Lower leg skin (tissue), 4 donors: ENCODE results near the gene C11orf54. TPM values are rescaled to one million over a fixed set of nuclear protein-coding genes. Genes with fewer than 3 reads are reported as not detected.

Source experiments
- DNase-seq, 2 donors: peaks; one replicate each; pipeline ENCODE4 v3.0.0-alpha.2; 2019; ENCODE audit warnings: low spot score in 2 of 2
- H3K4me3 ChIP-seq: fragments of 200-600 bp; sonication (generic); 2 replicates; pipeline ENCODE4 v1.5.1; 2017; ENCODE audit warnings: mild to moderate bottlenecking, low read depth; ENCODE audit not compliant: poor library complexity, severe bottlenecking
- POLR2A ChIP-seq, 2 donors: fragments of 450-650 bp; IDR thresholded peaks; one replicate each; pipeline ENCODE4 v1.6.1; 2016 to 2017; ENCODE audit warnings: antibody characterized with exemption in 2 of 2, mild to moderate bottlenecking in 1 of 2, moderate library complexity in 1 of 2
- WGBS, 2 donors: methylation state at CpG; one replicate each; pipeline ENCODE4 v1.1.5; 2018; 5-methylcytosine and 5-hydroxymethylcytosine counted together
- intact Hi-C: fragments of 100-400 bp; cut with DNase I; formaldehyde crosslinking; loops from one replicate; pipeline ENCODE4 v1.15.0; 2023; ENCODE audit warnings: low total_unique reads
- total RNA-seq, 4 donors: library from RNA; depleted of rRNA; stranded (reverse); fragments of >200 nt; gene quantifications; one replicate each; pipeline ENCODE4 v1.1.0, GENCODE V29; 2016
- TF ChIP-seq, protein P1 (sequence below), 3 donors: fragments of 450-650 bp; IDR thresholded peaks; one replicate each; pipeline ENCODE4 v1.5.1; 2016; ENCODE audit warnings: antibody characterized with exemption in 3 of 3, mild to moderate bottlenecking in 3 of 3, moderate library complexity in 2 of 3

Gene C11orf54
- total RNA-seq, 4 donors from 2014 or later = 25.3 to 35.7 (median 32.5) TPM

DNA sequence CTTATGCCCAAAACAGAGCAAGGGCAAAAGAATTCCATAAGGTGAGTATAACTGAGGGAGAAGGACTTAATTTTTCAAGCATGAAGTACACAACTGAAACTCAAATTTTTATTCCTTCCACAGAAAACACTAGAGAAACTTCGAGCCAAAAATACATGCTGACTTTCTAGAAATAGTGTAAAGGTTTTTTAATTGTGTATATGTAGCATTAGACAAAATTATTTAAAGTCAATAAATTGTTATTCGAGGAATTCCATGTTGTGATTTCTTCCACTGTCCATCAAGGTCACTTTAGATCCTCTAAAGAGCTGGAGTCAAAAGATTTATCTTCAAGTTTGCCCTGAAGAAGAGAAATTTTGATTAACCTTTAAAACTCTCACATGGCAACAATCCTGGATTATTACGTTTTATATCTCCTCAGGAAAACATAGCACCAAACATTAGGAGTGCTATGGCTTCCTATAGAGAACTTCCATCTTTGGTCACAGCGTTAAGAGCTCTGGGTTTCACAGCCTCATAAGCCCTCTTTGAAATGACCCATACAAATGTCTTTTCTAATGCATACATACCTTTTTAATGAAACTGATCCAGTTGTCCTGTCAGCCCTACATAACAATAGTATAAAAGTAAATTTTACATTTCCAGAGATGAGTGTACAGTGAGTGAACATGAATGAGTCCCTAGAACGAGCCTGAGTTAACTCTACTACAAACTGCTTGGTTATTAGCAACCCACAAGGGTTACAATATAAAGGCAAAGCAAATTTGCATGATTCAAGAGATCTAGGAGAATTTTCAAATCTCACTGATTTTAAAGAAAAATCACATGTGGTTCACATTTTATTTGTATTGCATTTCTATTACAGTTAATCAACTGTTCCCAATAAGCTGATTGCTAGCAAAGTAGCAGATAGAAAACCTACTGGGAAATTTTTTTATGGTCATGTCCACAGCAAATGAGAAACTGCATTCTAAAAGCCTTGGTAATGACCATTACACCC is 11.1 kb upstream of the C11orf54 start:
- intact Hi-C loops = no loop called here
- no peak overlapping the region for H3K4me3 ChIP-seq
- WGBS, 2 donors = 86 to 90% methylated on average over 5 of the region's 5 CpGs
- TF ChIP-seq, protein P1, sequence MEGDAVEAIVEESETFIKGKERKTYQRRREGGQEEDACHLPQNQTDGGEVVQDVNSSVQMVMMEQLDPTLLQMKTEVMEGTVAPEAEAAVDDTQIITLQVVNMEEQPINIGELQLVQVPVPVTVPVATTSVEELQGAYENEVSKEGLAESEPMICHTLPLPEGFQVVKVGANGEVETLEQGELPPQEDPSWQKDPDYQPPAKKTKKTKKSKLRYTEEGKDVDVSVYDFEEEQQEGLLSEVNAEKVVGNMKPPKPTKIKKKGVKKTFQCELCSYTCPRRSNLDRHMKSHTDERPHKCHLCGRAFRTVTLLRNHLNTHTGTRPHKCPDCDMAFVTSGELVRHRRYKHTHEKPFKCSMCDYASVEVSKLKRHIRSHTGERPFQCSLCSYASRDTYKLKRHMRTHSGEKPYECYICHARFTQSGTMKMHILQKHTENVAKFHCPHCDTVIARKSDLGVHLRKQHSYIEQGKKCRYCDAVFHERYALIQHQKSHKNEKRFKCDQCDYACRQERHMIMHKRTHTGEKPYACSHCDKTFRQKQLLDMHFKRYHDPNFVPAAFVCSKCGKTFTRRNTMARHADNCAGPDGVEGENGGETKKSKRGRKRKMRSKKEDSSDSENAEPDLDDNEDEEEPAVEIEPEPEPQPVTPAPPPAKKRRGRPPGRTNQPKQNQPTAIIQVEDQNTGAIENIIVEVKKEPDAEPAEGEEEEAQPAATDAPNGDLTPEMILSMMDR (IDR thresholded peaks at IDR 0.05) = no peak
- no peak for TF ChIP-seq POLR2A (IDR thresholded peaks at IDR 0.05)
- no peak for DNase-seq

DNA sequence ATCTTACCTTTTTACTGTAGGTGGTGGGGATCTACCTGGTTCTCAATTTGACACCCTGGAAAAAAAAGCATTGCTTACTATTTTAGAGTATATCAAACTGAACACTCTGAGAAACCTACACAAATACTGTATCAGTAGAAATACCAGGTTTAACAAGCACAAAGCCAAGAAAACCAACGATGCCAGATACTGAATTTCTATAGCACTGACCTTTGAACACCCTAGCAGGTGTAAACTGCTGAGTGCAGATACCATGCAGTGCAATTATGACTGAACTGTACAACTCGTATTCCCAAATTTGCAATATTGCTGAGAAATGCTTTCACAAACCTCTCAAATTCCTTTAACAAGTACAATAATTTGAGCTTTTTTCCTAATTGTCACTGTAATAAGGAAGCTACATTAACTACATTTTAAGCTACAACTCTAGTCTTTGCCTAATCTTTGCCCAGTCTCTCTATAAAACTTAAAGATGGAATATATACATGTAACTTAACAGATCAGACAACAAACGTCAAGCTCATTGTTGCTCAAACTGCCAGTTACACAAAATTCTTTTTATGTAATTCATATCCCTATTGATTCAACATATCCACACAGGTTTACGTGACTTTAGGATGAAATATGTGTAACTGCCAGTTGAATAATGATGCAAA is 9.1 kb upstream of the C11orf54 start:
- intact Hi-C loops = no loop called here
- no peak for TF ChIP-seq POLR2A (IDR thresholded peaks at IDR 0.05)
- TF ChIP-seq, protein P1 (IDR thresholded peaks at IDR 0.05) = no peak
- no peak overlapping the region for H3K4me3 ChIP-seq
- DNase-seq = no peak
- 83 to 88% methylated on average over 4 of the region's 4 CpGs for WGBS, 2 donors

DNA sequence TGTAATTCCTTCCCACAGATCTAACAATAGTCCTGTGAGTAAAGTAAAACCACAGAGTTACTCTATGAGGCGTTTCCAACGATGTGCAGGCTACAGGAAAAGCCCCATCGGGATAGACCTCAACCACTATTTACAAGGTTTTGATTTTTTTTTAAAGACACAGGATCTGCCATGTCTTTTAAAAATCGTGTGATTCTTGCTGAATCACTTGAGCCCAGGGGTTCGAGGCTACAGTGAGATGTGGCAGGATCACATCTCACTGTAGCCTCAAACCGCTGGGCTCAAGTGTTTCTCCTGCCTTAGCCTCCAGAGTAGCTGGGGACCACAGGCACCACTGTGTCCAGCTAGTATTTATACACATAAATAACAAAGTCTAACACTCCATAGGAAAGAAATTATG is 8.0 kb upstream of the C11orf54 start:
- WGBS, 2 donors = 62 to 69% methylated on average over 6 of the region's 6 CpGs
- no peak for DNase-seq
- H3K4me3 ChIP-seq = no peak overlapping the region
- TF ChIP-seq POLR2A (IDR thresholded peaks at IDR 0.05) = no peak
- TF ChIP-seq, protein P1 (IDR thresholded peaks at IDR 0.05) = no peak
- intact Hi-C loops = no loop called here

DNA sequence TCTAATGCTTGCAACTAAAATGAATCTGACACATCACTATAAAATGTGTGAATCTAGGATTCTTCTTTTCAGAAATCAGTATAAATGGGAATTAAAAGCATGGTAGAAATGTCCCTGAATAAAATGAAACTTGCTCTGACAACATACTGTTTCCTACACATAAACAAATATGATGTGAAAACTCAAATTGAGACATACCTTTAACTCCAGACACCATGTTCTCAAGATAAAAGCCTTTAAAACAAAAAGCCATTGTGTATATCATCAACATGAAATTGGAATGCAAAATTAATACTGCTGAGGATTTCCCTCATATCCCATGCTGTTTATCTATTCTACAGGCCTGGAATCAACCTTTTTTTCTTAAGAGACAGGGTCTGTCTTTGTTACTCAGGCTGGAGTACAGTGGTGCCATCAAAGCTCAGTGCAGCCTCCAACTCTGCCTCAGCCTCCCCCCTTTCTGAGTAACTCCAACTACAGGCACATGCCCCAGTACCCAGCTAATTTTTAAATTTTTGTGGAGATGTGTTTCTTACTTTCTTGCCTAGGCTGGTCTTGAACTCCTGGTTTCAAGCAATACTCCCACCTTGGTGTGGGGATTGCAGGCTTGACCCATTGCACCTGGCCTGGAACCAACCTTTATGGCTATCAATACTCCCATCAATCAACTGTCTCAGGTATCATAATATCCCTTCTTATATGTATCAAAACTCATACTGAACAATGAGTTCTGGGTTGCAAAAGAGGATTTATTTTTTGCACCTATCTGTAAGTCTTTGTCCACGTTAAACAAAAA is 6.8 kb upstream of the C11orf54 start:
- 88 to 91% methylated on average over 1 of the region's 1 CpG for WGBS, 2 donors
- intact Hi-C loops = no loop called here
- DNase-seq = no peak
- TF ChIP-seq, protein P1 (IDR thresholded peaks at IDR 0.05) = no peak
- TF ChIP-seq POLR2A (IDR thresholded peaks at IDR 0.05) = no peak
- H3K4me3 ChIP-seq = no peak overlapping the region

DNA sequence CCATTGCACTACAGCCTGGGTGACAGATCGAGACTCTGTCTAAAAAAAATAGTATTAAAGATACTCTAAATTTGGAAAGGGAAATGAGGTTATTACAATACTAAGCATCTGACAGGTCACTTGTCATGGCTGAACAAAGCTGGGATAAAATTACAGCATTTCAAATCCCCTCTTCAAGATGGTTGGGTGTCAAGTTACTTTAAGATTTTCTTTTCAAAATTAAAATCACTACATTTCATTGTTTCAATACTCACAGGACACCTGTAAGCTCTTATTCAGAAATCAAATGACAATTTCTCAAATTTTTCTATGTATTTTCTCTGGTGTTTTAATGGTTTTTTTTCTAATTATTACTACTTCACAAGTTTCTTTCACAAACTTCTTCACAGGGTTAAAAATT is 5.8 kb upstream of the C11orf54 start:
- H3K4me3 ChIP-seq = no peak overlapping the region
- no peak for DNase-seq
- TF ChIP-seq POLR2A (IDR thresholded peaks at IDR 0.05) = no peak
- TF ChIP-seq, protein P1 (IDR thresholded peaks at IDR 0.05) = no peak
- intact Hi-C loops = no loop called here
- WGBS, 2 donors = 88 to 92% methylated on average over 1 of the region's 1 CpG
